HepG2 (cell line): Measurements from ENCODE around the gene MCOLN3. TPM values are rescaled to one million over a fixed set of nuclear protein-coding genes. Genes with fewer than 3 reads are reported as not detected.
A peak's percentile ranks its signal among the peaks of the same experiment; 100 is the strongest.

Experiments used
- ATAC-seq: fragments of 200-7000 bp; cut with Tn5 transposase; 3 replicates; pipeline ENCODE4 v1.9.1; 2020; ENCODE audit warnings: mild to moderate bottlenecking, moderate library complexity
- BruUV-seq: library from RNA; stranded (reverse); fragments of 400-500 nt; replicated peaks from 2 replicates; lab custom pipeline; 2021; lab: Mats Ljungman, UMichigan
- CTCF ChIA-PET: fragments of 300-600 bp; formaldehyde crosslinking; extraction: SDS; loops from one replicate; lab custom pipeline; 2021; ENCODE audit warnings: low total read pairs, inconsistent platforms, low intra/inter-chr PET ratio; lab: Yijun Ruan, JAX
- POLR2A ChIA-PET: fragments of 350-600 bp; sonication (Branson Sonifier 250); formaldehyde crosslinking; loops from one replicate; lab custom pipeline; 2020; ENCODE audit warnings: antibody characterized with exemption, inconsistent platforms; lab: Yijun Ruan, JAX
- DNase-seq: peaks from one replicate; pipeline ENCODE4 v3.0.0-alpha.2; 2015; ENCODE audit warnings: low spot score
- FAIRE-seq: peaks from 3 replicates; lab custom pipeline; 2011; peaks lifted over from hg19 to GRCh38; lab: Jason Lieb, UNC
- H2AFZ ChIP-seq: one replicate; pipeline ENCODE4 v1.6.1; 2011; ENCODE audit warnings: low read length, inconsistent platforms
- H3K27ac ChIP-seq: fragments of 300-600 bp; 3 replicates; pipeline ENCODE4 v1.8.0; 2011; ENCODE audit warnings: mixed run types, mild to moderate bottlenecking, mixed read lengths, low read length, inconsistent platforms; ENCODE audit not compliant: insufficient read depth; ENCODE audit errors: extremely low read length
- H3K27me3 ChIP-seq, 2 experiments: fragments of 200-600 bp in 1 of 2; 2 replicates in 1 of 2; 3 replicates in 1 of 2; pipeline versions ENCODE4 v1.6.0 to v1.8.0; 2011; ENCODE audit warnings: low read length in 2 of 2, mild to moderate bottlenecking in 2 of 2, moderate library complexity in 2 of 2, inconsistent platforms in 1 of 2; ENCODE audit not compliant: insufficient read depth in 2 of 2, control insufficient read depth in 1 of 2
- H3K36me3 ChIP-seq, 2 experiments: fragments of 200-600 bp in 1 of 2; replicated peaks in 1 of 2; 2 replicates in 1 of 2; 3 replicates in 1 of 2; pipeline versions ENCODE4 v1.5.1 to v1.8.0; 2011; ENCODE audit warnings: low read length in 2 of 2, inconsistent platforms in 1 of 2; ENCODE audit not compliant: insufficient read depth in 2 of 2, control insufficient read depth in 1 of 2
- H3K4me1 ChIP-seq: 2 replicates; pipeline ENCODE4 v1.5.1; 2012; ENCODE audit warnings: low read length, inconsistent platforms; ENCODE audit not compliant: insufficient read depth
- H3K4me2 ChIP-seq: 2 replicates; pipeline ENCODE4 v1.6.0; 2011; ENCODE audit warnings: low read depth, low read length, inconsistent platforms
- H3K4me3 ChIP-seq, 3 experiments: fragments of 200-600 bp in 1 of 3; sonication (generic), shearing (Covaris generic) in 1 of 3; replicated peaks in 1 of 3; 2 replicates each; pipeline ENCODE4 v1.5.1; 2011 to 2016; ENCODE audit warnings: low read length in 3 of 3, inconsistent platforms in 2 of 3, low read depth in 2 of 3, mild to moderate bottlenecking in 2 of 3, control low read depth in 1 of 3, mixed read lengths in 1 of 3; ENCODE audit not compliant: insufficient read depth in 1 of 3
- H3K79me2 ChIP-seq: one replicate; pipeline ENCODE4 v1.6.1; 2011; ENCODE audit warnings: low read length, inconsistent platforms; ENCODE audit not compliant: insufficient read depth
- H3K9ac ChIP-seq: 2 replicates; pipeline ENCODE4 v1.6.0; 2011; ENCODE audit warnings: mild to moderate bottlenecking, low read depth, low read length, inconsistent platforms; ENCODE audit not compliant: insufficient read depth
- H3K9me3 ChIP-seq: 2 replicates; pipeline ENCODE4 v1.5.1; 2012; ENCODE audit warnings: mild to moderate bottlenecking, low read length
- H4K20me1 ChIP-seq: 2 replicates; pipeline ENCODE4 v1.6.0; 2011; ENCODE audit warnings: inconsistent platforms, mild to moderate bottlenecking, low read length, moderate library complexity; ENCODE audit not compliant: insufficient read depth
- CERS6 ChIP-seq: sonication (generic); formaldehyde crosslinking; IDR thresholded peaks from 2 replicates; pipeline ENCODE4 v1.5.0; 2020; ENCODE audit warnings: missing genetic modification reagents
- HNF1B ChIP-seq: sonication (generic); formaldehyde crosslinking; IDR thresholded peaks from 2 replicates; pipeline ENCODE4 v1.5.1; 2020; ENCODE audit warnings: mild to moderate bottlenecking, moderate library complexity, missing genetic modification reagents
- HNRNPUL1 ChIP-seq: fragments of 200-400 bp; formaldehyde crosslinking; IDR thresholded peaks from 2 replicates; pipeline ENCODE4 v1.6.1; 2017; ENCODE audit warnings: low read depth, mild to moderate bottlenecking, low read length, moderate library complexity
- PRPF4 ChIP-seq: fragments of 200-400 bp; formaldehyde crosslinking; IDR thresholded peaks from 2 replicates; pipeline ENCODE4 v1.6.1; 2016; ENCODE audit warnings: low read length, low read depth; ENCODE audit not compliant: poor library complexity, severe bottlenecking
- ZNF557 ChIP-seq: sonication (generic); formaldehyde crosslinking; IDR thresholded peaks from 2 replicates; pipeline ENCODE4 v1.4.0; 2020; ENCODE audit warnings: missing genetic modification reagents
- ZNF784 ChIP-seq: sonication (generic); formaldehyde crosslinking; IDR thresholded peaks from 2 replicates; pipeline ENCODE4 v1.5.1; 2020; ENCODE audit warnings: missing genetic modification reagents, mild to moderate bottlenecking, borderline replicate concordance
- WGBS: methylation state at CpG from one replicate; pipeline ENCODE4 v1.1.6; 2017; ENCODE audit warnings: low lambda C conversion rate; 5-methylcytosine and 5-hydroxymethylcytosine counted together
- in situ Hi-C: cut with HindIII; loops from 2 replicates; pipeline ENCODE4 v1.10.0; 2017; ENCODE audit warnings: low pct_unique_long_range_greater_than_20kb; ENCODE audit not compliant: extremely low pct_ligation_motif_present
- intact Hi-C: fragments of 100-400 bp; cut with micrococcal nuclease; formaldehyde crosslinking; loops from one replicate; pipeline ENCODE4 v1.10.0; 2022; ENCODE audit not compliant: unreplicated experiment
- polyA plus RNA-seq, 8 experiments: library from polyadenylated mRNA; depleted of rRNA in 3 of 8; stranded (reverse) in 7 of 8; unstranded in 1 of 8; fragments of >200 nt; fragmentation: Illumina TruSeq in 4 of 8; extraction: Trizol in 4 of 8; gene quantifications; 2 replicates each; pipeline versions ENCODE4 v1.2.1 to v1.2.3, GENCODE V29; 2011 to 2016; ENCODE audit warnings: low read depth in 4 of 8, missing spikeins in 1 of 8, mixed read lengths in 1 of 8; ENCODE audit not compliant: insufficient read depth in 1 of 8
- total RNA-seq, 5 experiments: library from RNA; depleted of rRNA; stranded (reverse); fragments of >200 nt; fragmentation: Illumina TruSeq; extraction: Trizol; gene quantifications; 2 replicates each; pipeline ENCODE4 v1.2.3, GENCODE V29; 2016; ENCODE audit warnings: low read depth in 1 of 5

Gene MCOLN3
- total and polyA plus RNA-seq, 2 of the 13 experiments (the other 11 are each of a cell fraction or from before 2014, with no cell fraction given): 0.04 TPM

- TF ChIP-seq HNF1B (no peak), PRPF4 (no peak), CERS6 (CRISPR knock-in tag) (no peak)
Observed at GRCh38 chr1:85001742-85002141, 46.6 kb downstream of the MCOLN3 start (continued).

DNA sequence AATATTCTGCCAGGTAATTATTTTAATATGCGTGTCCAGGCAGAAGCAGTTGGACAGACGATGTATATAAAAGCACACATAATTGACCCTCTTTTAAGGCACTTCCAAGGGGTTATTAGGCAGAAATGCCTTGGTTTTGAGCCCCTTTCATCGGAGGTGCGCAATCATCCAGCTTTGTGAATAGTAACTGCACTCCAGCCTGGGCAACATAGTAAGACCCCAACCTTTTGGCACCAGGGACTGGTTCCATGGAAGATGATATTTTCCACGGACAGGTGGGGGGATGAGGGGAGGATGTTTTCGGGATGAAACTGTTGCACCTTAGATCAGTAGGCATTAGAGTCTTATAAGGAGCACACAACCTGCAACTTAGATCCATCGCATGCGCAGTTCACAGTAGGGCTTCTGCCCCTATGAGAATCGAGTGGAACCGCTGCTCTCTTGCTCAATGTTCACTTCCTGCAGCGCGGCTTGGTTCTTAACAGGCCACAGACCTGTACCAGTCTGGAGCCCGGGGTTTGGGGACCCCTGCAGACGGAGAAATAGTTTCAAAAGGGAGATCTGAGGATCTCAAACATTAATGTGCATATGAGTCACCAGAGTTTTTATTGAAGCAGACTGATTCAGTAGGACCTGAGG is 49.5 kb downstream of the MCOLN3 start:
- TF ChIP-seq ZNF784 (no peak), ZNF557 (CRISPR knock-in tag) (no peak), HNRNPUL1 (no peak)
- H3K9ac ChIP-seq: no peak overlapping the region
- H3K79me2 ChIP-seq: no peaks in the 10 kb centered on the region
- ATAC-seq (no peak), DNase-seq (no peak), FAIRE-seq (no peak)
- no TSS peak for BruUV-seq
- no peaks in the 10 kb centered on the region for H4K20me1 ChIP-seq
- intact Hi-C loops: no loop called here
- H3K4me3 ChIP-seq: no peak overlapping the region
- H3K9me3 ChIP-seq: no peaks in the 10 kb centered on the region
- no peaks in the 10 kb centered on the region for H3K36me3 ChIP-seq
- no peak overlapping the region for H3K27ac ChIP-seq
- ChIA-PET CTCF (no interaction called here), POLR2A (no interaction called here)
- peaks cover 0 to 22% of the 10 kb centered on the region in 2 experiments for H3K27me3 ChIP-seq
- H2AFZ ChIP-seq: no peak overlapping the region
- peak overlapping the region; percentile 10; the same call in 1 of the 2 replicates for H3K4me2 ChIP-seq
- 16% methylated on average over 8 of the region's 14 CpGs for WGBS
- H3K4me1 ChIP-seq: no peaks in the 10 kb centered on the region
- in situ Hi-C loops: no loop called here
